ENCODE data around the gene ALDH9A1. TPM values are rescaled to one million over a fixed set of nuclear protein-coding genes. Genes with fewer than 3 reads are reported as not detected.

ALDH9A1 gene
- total RNA-seq, 1 experiment from 2014 or later: 78.0 TPM

- Histone ChIP-seq H4K20me1 (ENCODE audit: low read length) (0 out of 2 replicates have a peak, but pooled peaks cover 6% of the 10 kb centered on the region), H3K9ac (ENCODE audit: low read length) (no peak overlapping the region), H3K4me2 (ENCODE audit: low read length) (peak overlapping the region; percentile 58), H3K27me3 (ENCODE audit: low read length) (no peaks in the 10 kb centered on the region), H3K36me3 (ENCODE audit: low read depth, low read length) (peaks cover 9% of the 10 kb centered on the region; the same call in 1 of the 2 replicates), H3K4me1 (ENCODE audit: insufficient read depth, low read length) (peaks cover 54% of the 10 kb centered on the region), H3K9me3 (ENCODE audit: low read length) (no peaks in the 10 kb centered on the region), H3K27ac (ENCODE audit: low read length) (no peak overlapping the region), H3K79me2 (ENCODE audit: low read length) (peaks cover 57% of the 10 kb centered on the region), H2AFZ (ENCODE audit: low read length) (no peak overlapping the region), H3K9me2 (replicated peaks; ENCODE audit: low read length) (no peaks in the 10 kb centered on the region), H3K4me3 (ENCODE audit: low read length) (no peak overlapping the region), H3F3A (ENCODE audit: low read length, unreplicated experiment) (no peaks in the 10 kb centered on the region)
- DNase-seq (no peak), ATAC-seq (no peak)
- TF ChIP-seq EZH2 (IDR thresholded peaks at IDR 0.05; ENCODE audit: low read length, unreplicated experiment) (no peak), EZH2phosphoT487 (IDR thresholded peaks at IDR 0.05; ENCODE audit: borderline replicate concordance, low read length) (no peak), CTCF (conservative IDR thresholded peaks at IDR 0.05; ENCODE audit: low read depth, low read length) (no peak)
- CTCF ChIA-PET: interaction anchor here (0.6 kb wide), 1 partner anchor 1586 kb away, joined by 3 read pairs; no protein-coding TSS in a partner anchor
- BruUV-seq (replicated peaks): no TSS peak
- POLR2A ChIA-PET (ENCODE audit: unreplicated experiment): interaction anchor here (0.6 kb wide), 1 partner anchor 135 kb away, joined by 3 read pairs; no protein-coding TSS in a partner anchor
- intact Hi-C loops (cut with micrococcal nuclease): loop anchor here (5.0 to 10.0 kb wide), 2 partner anchors 43 to 190 kb away; partner anchors contain the start of gene UCK2
Observed at GRCh38 chr1:165634154-165634921, 64.0 kb downstream of the ALDH9A1 start.

GRCh38 chr1:165633614-165634013 is 64.7 kb downstream of the ALDH9A1 start:
- Histone ChIP-seq H3K9ac (ENCODE audit: low read length) (no peak overlapping the region), H3K9me2 (replicated peaks; ENCODE audit: low read length) (no peaks in the 10 kb centered on the region), H3K27ac (ENCODE audit: low read length) (no peak overlapping the region), H3K4me2 (ENCODE audit: low read length) (peak overlapping the region; percentile 58), H3K79me2 (ENCODE audit: low read length) (peaks cover 53% of the 10 kb centered on the region), H3K4me3 (ENCODE audit: low read length) (peak overlapping the region; percentile 4; the same call in 1 of the 2 replicates), H2AFZ (ENCODE audit: low read length) (no peak overlapping the region), H3K27me3 (ENCODE audit: low read length) (no peaks in the 10 kb centered on the region), H4K20me1 (ENCODE audit: low read length) (0 out of 2 replicates have a peak, but pooled peaks cover 6% of the 10 kb centered on the region), H3K36me3 (ENCODE audit: low read depth, low read length) (peaks cover 3% of the 10 kb centered on the region; the same call in 1 of the 2 replicates), H3K4me1 (ENCODE audit: insufficient read depth, low read length) (peaks cover 54% of the 10 kb centered on the region), H3F3A (ENCODE audit: low read length, unreplicated experiment) (no peaks in the 10 kb centered on the region), H3K9me3 (ENCODE audit: low read length) (no peaks in the 10 kb centered on the region)
- ATAC-seq (no peak), DNase-seq (peak; percentile 38)
- BruUV-seq (replicated peaks): no TSS peak
- POLR2A ChIA-PET (ENCODE audit: unreplicated experiment): interaction anchor here (0.6 kb wide), 1 partner anchor 136 kb away, joined by 3 read pairs; no protein-coding TSS in a partner anchor
- CTCF ChIA-PET: interaction anchor here (0.6 kb wide), 1 partner anchor 1587 kb away, joined by 3 read pairs; no protein-coding TSS in a partner anchor
- intact Hi-C loops (cut with micrococcal nuclease): loop anchor here (5.0 to 10.0 kb wide), 2 partner anchors 44 to 191 kb away; partner anchors contain the start of gene UCK2
- TF ChIP-seq EZH2phosphoT487 (IDR thresholded peaks at IDR 0.05; ENCODE audit: borderline replicate concordance, low read length): no peak
- no peak for TF ChIP-seq EZH2 (IDR thresholded peaks at IDR 0.05; ENCODE audit: low read length, unreplicated experiment)
- no peak for TF ChIP-seq CTCF (conservative IDR thresholded peaks at IDR 0.05; ENCODE audit: low read depth, low read length)

Data from PC-3 (cell line).